Lower lobe of right lung (tissue), 2 donors: ENCODE results near the gene SREBF2. TPM values are rescaled to one million over a fixed set of nuclear protein-coding genes. Genes with fewer than 3 reads are reported as not detected.

Source experiments
- ATAC-seq, 2 donors: fragments of 200-7000 bp; cut with Tn5 transposase; one replicate each; pipeline ENCODE4 v1.9.1; 2020 to 2022; ENCODE audit warnings: mild to moderate bottlenecking in 2 of 2, moderate library complexity in 2 of 2
- DNase-seq: peaks from one replicate; pipeline ENCODE4 v3.0.0-alpha.2; 2020
- H3K27ac ChIP-seq: fragments of 200-600 bp; one replicate; pipeline ENCODE4 v1.8.0; 2022
- H3K27me3 ChIP-seq: fragments of 200-600 bp; one replicate; pipeline ENCODE4 v1.8.0; 2022; ENCODE audit warnings: low read depth
- H3K36me3 ChIP-seq: fragments of 200-600 bp; one replicate; pipeline ENCODE4 v1.8.0; 2022; ENCODE audit warnings: mild to moderate bottlenecking
- H3K4me1 ChIP-seq: fragments of 200-600 bp; one replicate; pipeline ENCODE4 v1.8.0; 2022
- H3K4me3 ChIP-seq: fragments of 200-600 bp; one replicate; pipeline ENCODE4 v1.8.0; 2022; ENCODE audit warnings: mild to moderate bottlenecking
- H3K9me3 ChIP-seq: fragments of 200-600 bp; one replicate; pipeline ENCODE4 v1.8.0; 2022
- intact Hi-C: fragments of 100-400 bp; cut with DNase I; formaldehyde crosslinking; loops from one replicate; pipeline ENCODE4 v1.11.0; 2022
- long read RNA-seq: library from polyadenylated mRNA; unstranded; transcript quantifications from one replicate; pipeline ENCODE4 v2.0.0, GENCODE V29; 2021
- total RNA-seq: library from RNA; stranded (reverse); fragmentation: NEBNext Ultra II Directional; extraction: Animal tissue kit (Norgen Biotek cat#: 25700); gene quantifications from one replicate; pipeline ENCODE4 v1.2.1, GENCODE V29; 2021
- TF ChIP-seq, protein P1 (sequence below): fragments of 200-600 bp; IDR thresholded peaks from one replicate; pipeline ENCODE4 v1.8.0; 2022; ENCODE audit warnings: antibody characterized with exemption, mild to moderate bottlenecking
- donor health status: DM: no; HTN: yes; CAD: no; lungs with severe emphysema.

Gene SREBF2
- total RNA-seq = 132 TPM
- long read RNA-seq, full-length matches to known transcripts = 68 of 220 reads
- long read RNA-seq, partial matches to known transcripts = 72 of 220 reads
- long read RNA-seq, other reads (novel, unspliced or antisense) = 80 of 220 reads

DNA sequence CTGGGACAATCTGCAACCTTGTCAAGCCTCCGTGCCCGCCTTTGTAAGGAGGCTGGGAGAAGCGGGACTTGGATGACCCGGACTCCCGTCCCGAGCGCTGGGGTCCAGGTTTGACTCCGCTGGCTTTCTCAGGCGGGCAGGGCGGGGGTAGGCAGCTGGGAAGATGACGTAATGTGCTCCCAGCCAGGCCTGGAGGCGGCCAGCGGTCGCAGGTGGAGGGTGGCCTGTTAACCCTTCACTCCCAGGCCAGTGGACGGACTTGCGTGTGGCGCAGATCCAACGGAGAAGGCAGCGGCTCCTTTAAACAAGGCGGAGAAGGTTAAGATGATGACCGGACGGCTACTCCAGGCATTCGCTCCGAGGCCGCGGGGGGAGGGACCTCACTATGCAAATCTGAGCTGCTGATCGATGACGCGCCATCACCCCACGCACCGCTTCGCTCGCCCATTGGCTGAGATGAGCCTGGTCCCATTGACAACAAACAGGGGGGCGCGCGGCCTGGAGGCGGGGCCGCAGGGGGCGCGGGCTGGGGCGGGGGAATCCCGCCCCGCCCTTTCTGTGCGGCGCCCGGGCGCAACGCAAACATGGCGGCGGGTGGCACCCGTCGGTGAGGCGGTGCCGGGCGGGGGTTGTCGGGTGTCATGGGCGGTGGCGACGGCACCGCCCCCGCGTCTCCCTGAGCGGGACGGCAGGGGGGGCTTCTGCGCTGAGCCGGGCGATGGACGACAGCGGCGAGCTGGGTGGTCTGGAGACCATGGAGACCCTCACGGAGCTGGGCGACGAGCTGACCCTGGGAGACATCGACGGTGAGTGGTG lies at the start of gene SREBF2:
SREBF2 (plus strand) TSS at position 553 of the 816 bp plus-strand sequence; CDS start at position 719, 166 bp downstream.
- H3K27ac ChIP-seq = peak within 1 kb of the TSS; percentile 95

DNA sequence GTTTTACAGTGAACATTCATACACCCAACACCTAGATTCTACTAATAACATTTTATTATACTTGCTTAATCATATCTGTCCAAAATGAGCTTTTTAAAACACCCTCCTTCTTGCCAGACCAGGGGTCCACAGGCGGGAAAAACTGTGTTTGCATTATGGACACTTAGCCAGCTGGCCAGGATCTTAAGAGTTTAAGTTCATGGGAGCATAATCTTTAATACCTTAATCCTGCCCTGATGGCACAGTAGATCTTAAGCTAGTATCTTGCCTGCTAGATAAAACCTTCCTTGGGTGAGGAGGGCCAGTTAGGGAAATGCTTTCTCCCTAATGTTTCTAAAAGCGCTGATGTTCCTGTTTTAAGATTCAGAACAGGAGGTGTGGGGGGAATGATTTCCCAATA lies 45.6 kb upstream of the SREBF2 start:
- no peaks in the 10 kb centered on the region for H3K4me1 ChIP-seq
- no peaks in the 10 kb centered on the region for H3K9me3 ChIP-seq
- TF ChIP-seq, protein P1, sequence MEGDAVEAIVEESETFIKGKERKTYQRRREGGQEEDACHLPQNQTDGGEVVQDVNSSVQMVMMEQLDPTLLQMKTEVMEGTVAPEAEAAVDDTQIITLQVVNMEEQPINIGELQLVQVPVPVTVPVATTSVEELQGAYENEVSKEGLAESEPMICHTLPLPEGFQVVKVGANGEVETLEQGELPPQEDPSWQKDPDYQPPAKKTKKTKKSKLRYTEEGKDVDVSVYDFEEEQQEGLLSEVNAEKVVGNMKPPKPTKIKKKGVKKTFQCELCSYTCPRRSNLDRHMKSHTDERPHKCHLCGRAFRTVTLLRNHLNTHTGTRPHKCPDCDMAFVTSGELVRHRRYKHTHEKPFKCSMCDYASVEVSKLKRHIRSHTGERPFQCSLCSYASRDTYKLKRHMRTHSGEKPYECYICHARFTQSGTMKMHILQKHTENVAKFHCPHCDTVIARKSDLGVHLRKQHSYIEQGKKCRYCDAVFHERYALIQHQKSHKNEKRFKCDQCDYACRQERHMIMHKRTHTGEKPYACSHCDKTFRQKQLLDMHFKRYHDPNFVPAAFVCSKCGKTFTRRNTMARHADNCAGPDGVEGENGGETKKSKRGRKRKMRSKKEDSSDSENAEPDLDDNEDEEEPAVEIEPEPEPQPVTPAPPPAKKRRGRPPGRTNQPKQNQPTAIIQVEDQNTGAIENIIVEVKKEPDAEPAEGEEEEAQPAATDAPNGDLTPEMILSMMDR = no peak
- H3K27ac ChIP-seq = no peak overlapping the region
- no peaks in the 10 kb centered on the region for H3K36me3 ChIP-seq
- ATAC-seq (no peak), DNase-seq (no peak)
- intact Hi-C loops = no loop called here
- H3K27me3 ChIP-seq = no peaks in the 10 kb centered on the region
- no peak overlapping the region for H3K4me3 ChIP-seq

More for the DNA sequence above, at the start of gene SREBF2:
- peaks cover 17% of the 10 kb centered on the region for H3K36me3 ChIP-seq
- no peaks in the 10 kb centered on the region for H3K9me3 ChIP-seq
- TF ChIP-seq, protein P1 = peak; percentile 17
- ATAC-seq = peak; percentile 96 to 98
- intact Hi-C loops = no loop called here
- peak within 1 kb of the TSS; percentile 97 for H3K4me3 ChIP-seq
- no peaks in the 10 kb centered on the region for H3K27me3 ChIP-seq
- peak; percentile 100 for DNase-seq
- peaks cover 26% of the 10 kb centered on the region for H3K4me1 ChIP-seq

DNA sequence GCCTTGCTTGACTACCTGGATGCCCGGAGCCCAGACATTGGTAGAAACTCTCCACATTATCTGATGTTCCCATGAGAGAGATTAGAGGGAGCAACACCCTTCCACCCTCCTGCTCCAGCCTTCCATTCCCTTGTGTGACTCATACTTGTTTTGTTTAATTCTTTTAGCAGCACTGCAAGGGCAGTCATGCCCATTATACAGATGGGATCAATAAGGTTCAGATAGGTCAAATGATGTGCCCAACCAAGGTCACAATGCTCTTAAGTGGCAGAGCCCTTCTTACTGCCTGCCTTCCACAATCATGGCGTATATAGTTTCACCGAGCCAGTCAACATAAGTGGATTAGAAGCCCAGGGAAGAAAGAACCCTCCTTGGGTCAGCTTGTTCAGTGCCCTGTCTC lies 39.0 kb upstream of the SREBF2 start:
- Histone ChIP-seq H3K27ac (no peak overlapping the region), H3K4me3 (no peak overlapping the region), H3K4me1 (no peaks in the 10 kb centered on the region), H3K36me3 (no peaks in the 10 kb centered on the region), H3K9me3 (no peaks in the 10 kb centered on the region), H3K27me3 (no peaks in the 10 kb centered on the region)
- intact Hi-C loops = no loop called here
- TF ChIP-seq, protein P1 = no peak
- ATAC-seq (no peak), DNase-seq (no peak)

DNA sequence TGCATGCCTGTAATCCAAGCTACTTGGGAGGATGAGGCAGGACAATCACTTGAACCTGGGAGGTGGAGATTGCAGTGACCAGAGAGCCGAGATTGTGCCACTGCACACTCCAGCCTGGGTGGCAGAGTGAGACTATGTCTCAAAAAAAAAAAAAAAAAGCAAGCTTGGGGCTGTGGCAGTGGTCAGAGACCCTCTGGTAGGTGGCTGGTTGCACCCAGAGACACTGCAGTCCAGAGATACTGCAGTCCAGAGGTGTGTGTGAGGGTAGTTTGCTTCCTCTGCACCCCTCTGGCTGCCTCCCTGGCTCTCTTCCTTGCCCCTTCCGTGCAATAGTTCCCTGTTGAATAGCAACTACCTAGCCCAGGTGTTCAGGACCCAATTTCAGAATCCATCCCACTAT lies 34.2 kb upstream of the SREBF2 start:
- no peaks in the 10 kb centered on the region for H3K27me3 ChIP-seq
- no peaks in the 10 kb centered on the region for H3K36me3 ChIP-seq
- no peak overlapping the region for H3K27ac ChIP-seq
- peaks cover 21% of the 10 kb centered on the region for H3K4me1 ChIP-seq
- TF ChIP-seq, protein P1 = no peak
- ATAC-seq (no peak), DNase-seq (no peak)
- no peaks in the 10 kb centered on the region for H3K9me3 ChIP-seq
- H3K4me3 ChIP-seq = no peak overlapping the region
- intact Hi-C loops = no loop called here

DNA sequence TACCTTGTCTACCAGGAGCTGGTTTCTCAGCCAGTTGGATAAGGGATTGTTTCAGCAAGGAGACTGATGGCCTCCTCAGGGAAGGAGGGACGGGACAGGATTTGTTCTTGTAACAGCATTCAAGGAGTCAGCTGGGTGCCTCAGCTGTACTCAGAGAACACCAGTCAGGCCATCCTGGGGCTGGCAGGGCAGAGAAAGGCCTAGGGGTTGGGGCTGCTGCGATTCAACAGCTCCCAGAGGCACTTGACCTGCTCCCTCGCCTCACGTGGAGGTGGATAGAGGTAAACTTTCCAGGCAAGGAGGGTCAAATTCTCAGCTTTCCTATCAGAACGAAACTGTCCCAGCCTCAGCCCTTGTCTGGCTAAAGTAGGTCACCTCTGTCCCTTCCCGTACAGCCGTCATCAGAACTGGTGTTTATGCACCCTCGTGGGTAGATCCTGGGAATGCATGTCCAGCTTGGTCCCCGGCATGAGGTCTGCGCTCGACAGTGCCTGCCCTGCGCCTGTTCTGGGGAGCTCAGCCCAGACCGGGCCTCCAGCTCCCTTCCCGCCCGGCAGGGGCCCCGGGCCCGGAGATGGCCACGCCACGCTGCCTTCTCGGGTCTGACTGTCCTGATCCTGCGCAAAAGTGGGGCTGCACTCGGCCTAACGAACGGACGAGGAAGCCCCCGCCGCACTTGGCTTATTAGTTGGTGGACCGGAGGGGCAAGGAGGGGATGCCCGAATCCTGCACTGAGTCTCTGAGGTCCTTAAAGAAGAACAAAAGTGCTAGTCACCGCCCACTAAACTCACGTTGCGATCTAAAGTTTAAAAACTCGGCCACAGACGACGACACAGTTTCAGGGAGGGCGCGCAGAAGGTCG lies 33.2 kb upstream of the SREBF2 start:
- Histone ChIP-seq H3K27me3 (no peaks in the 10 kb centered on the region), H3K4me3 (peak overlapping the region; percentile 96), H3K27ac (peak overlapping the region; percentile 91), H3K9me3 (no peaks in the 10 kb centered on the region), H3K4me1 (peaks cover 21% of the 10 kb centered on the region), H3K36me3 (no peaks in the 10 kb centered on the region)
- TF ChIP-seq, protein P1 = no peak
- ATAC-seq (peak; percentile 64 to 74), DNase-seq (peak; percentile 59)
- intact Hi-C loops = no loop called here
